ENCODE measurements around the gene TADA1.

GRCh38 chr1:166876540-166876838 lies 425 bp upstream of the TADA1 start:
- no peak for TF ChIP-seq REST (IDR thresholded peaks at IDR 0.05; ENCODE audit: insufficient replicate concordance, low read depth)
- no peak for TF ChIP-seq POLR2AphosphoS5 (IDR thresholded peaks at IDR 0.05; ENCODE audit: low read depth)

Data from HL-60 (cell line).